ENCODE data around the gene LRRC59. TPM values are rescaled to one million over a fixed set of nuclear protein-coding genes. Genes with fewer than 3 reads are reported as not detected.

Gene LRRC59
- total and polyA plus RNA-seq, 2 of the 8 experiments (the other 6 are each of a cell fraction or from before 2014, with no cell fraction given): 48.3 to 117 TPM

- FAIRE-seq (no peak), DNase-seq (ENCODE audit: low read depth in 1 of 2, low spot score in 2 of 2) (no peak)
- Histone ChIP-seq H3K79me2 (ENCODE audit: control insufficient read depth in 1 of 2, insufficient read depth in 2 of 2, low read length in 2 of 2) (no peaks in the 10 kb centered on the region), H2AFZ (ENCODE audit: low read length) (no peak overlapping the region), H3K4me1 (replicated peaks in 1 of 4; ENCODE audit: control insufficient read depth in 3 of 4, insufficient read depth in 4 of 4, low read length in 3 of 4) (no peaks in the 10 kb centered on the region), H4K91ac (replicated peaks; ENCODE audit: insufficient read length, low read length) (no peak overlapping the region), H4K20me1 (replicated peaks in 1 of 2; ENCODE audit: control insufficient read depth in 1 of 2, insufficient read depth in 2 of 2, low read length in 2 of 2) (no peaks in the 10 kb centered on the region), H3K27ac (ENCODE audit: low read depth, low read length) (no peak overlapping the region), H3K23ac (ENCODE audit: insufficient read length) (no peak overlapping the region), H2BK20ac (ENCODE audit: low read length) (no peak overlapping the region), H3K36me3 (ENCODE audit: control insufficient read depth in 2 of 4, insufficient read depth in 4 of 4, low read length in 3 of 4) (peaks cover 23 to 72% (median 49%) of the 10 kb centered on the region in 4 experiments; a peak in 7 of 8 replicates), H2BK15ac (ENCODE audit: low read length) (no peak overlapping the region), H3K4ac (replicated peaks; ENCODE audit: insufficient read length, low read depth, low read length) (no peak overlapping the region), H2AK5ac (ENCODE audit: low read depth, low read length) (no peak overlapping the region), H2BK5ac (ENCODE audit: low read depth, low read length) (no peak overlapping the region), H3K14ac (ENCODE audit: insufficient read length) (no peak overlapping the region), H3K18ac (ENCODE audit: extremely low read depth, low read length) (no peak overlapping the region), H4K5ac (ENCODE audit: insufficient read length, low read depth, low read length) (no peak overlapping the region), H4K8ac (ENCODE audit: extremely low read depth, insufficient read depth, low read length) (no peak overlapping the region), H3K56ac (replicated peaks; ENCODE audit: insufficient read length, low read depth, low read length) (no peak overlapping the region), H3K27me3 (replicated peaks in 1 of 4; ENCODE audit: control insufficient read depth in 3 of 4, extremely low read depth in 1 of 4, insufficient read depth in 3 of 4, low read length in 3 of 4) (no peaks in the 10 kb centered on the region), H2BK120ac (replicated peaks; ENCODE audit: low read depth, low read length) (no peak overlapping the region), H3K4me2 (ENCODE audit: insufficient read depth in 1 of 2, low read depth in 2 of 2, low read length in 2 of 2) (no peak overlapping the region), H3K9ac (replicated peaks in 1 of 4; ENCODE audit: extremely low read depth in 1 of 4, low read depth in 3 of 4, low read length in 3 of 4) (no peak overlapping the region), H3K23me2 (ENCODE audit: low read depth, low read length) (no peaks in the 10 kb centered on the region), H3K9me3 (ENCODE audit: insufficient read depth in 2 of 2, low read depth in 1 of 2, low read length in 1 of 2) (no peaks in the 10 kb centered on the region), H2BK12ac (ENCODE audit: low read depth, low read length) (no peak overlapping the region), H3K4me3 (ENCODE audit: extremely low read depth in 1 of 4, insufficient read depth in 2 of 4, low read depth in 3 of 4, low read length in 4 of 4) (no peak overlapping the region), H3K79me1 (ENCODE audit: low read depth, low read length) (no peaks in the 10 kb centered on the region)
- ChIA-PET POLR2A (ENCODE audit: partially characterized antibody) (interaction anchor here (1.0 to 27.4 kb wide), 8 partner anchors 9 to 208 kb away, joined by 3 to 313 read pairs (median 4); partner anchors contain the start of genes EME1, LRRC59, MRPL27 and XYLT2), CTCF (ENCODE audit: partially characterized antibody) (interaction anchor here (1.1 to 7.0 kb wide), 8 partner anchors 10 to 181 kb away, joined by 3 to 51 read pairs (median 5); partner anchors contain the start of gene LRRC59)
- 91% methylated on average over 7 of the region's 7 CpGs; no CpG with 5 or more reads in 1 of the 2 experiments for WGBS, 2 experiments (ENCODE audit: extremely low coverage in 1 of 2, insufficient coverage in 1 of 2, insufficient read length in 1 of 2, insufficient replicate concordance in 2 of 2, low coverage in 1 of 2, low lambda C conversion rate in 2 of 2, missing lambda C conversion rate in 1 of 2)
- TF ChIP-seq, protein P1, sequence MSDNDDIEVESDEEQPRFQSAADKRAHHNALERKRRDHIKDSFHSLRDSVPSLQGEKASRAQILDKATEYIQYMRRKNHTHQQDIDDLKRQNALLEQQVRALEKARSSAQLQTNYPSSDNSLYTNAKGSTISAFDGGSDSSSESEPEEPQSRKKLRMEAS (IDR thresholded peaks at IDR 0.05): no peak
- no peak for TF ChIP-seq PHF8 (conservative IDR thresholded peaks at IDR 0.05; ENCODE audit: low read depth, low read length)
- TF ChIP-seq, protein P2, sequence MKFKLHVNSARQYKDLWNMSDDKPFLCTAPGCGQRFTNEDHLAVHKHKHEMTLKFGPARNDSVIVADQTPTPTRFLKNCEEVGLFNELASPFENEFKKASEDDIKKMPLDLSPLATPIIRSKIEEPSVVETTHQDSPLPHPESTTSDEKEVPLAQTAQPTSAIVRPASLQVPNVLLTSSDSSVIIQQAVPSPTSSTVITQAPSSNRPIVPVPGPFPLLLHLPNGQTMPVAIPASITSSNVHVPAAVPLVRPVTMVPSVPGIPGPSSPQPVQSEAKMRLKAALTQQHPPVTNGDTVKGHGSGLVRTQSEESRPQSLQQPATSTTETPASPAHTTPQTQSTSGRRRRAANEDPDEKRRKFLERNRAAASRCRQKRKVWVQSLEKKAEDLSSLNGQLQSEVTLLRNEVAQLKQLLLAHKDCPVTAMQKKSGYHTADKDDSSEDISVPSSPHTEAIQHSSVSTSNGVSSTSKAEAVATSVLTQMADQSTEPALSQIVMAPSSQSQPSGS (IDR thresholded peaks at IDR 0.05; ENCODE audit: low read length): no peak
- TF ChIP-seq BACH1 (IDR thresholded peaks at IDR 0.05; ENCODE audit: low read length): no peak
- no peak for TF ChIP-seq SAP30 (IDR thresholded peaks at IDR 0.05; ENCODE audit: insufficient read depth, insufficient replicate concordance, low read length)
- TF ChIP-seq RFX5 (IDR thresholded peaks at IDR 0.05; ENCODE audit: borderline replicate concordance, low read depth, low read length): no peak
- no peak for TF ChIP-seq TEAD4 (IDR thresholded peaks at IDR 0.05; ENCODE audit: low read depth, low read length)
- no peak for TF ChIP-seq POLR2AphosphoS5 (IDR thresholded peaks at IDR 0.05; ENCODE audit: low read depth, low read length)
- no peak for TF ChIP-seq HDAC2 (IDR thresholded peaks at IDR 0.05; ENCODE audit: borderline replicate concordance in 1 of 2, low read depth in 2 of 2, low read length in 2 of 2)
- TF ChIP-seq EP300 (IDR thresholded peaks at IDR 0.05; ENCODE audit: borderline replicate concordance in 1 of 2, low read depth in 2 of 2, low read length in 2 of 2): no peak
- TF ChIP-seq CEBPB (IDR thresholded peaks at IDR 0.05; ENCODE audit: low read depth, low read length): no peak
Observed at GRCh38 chr17:50381260-50381815, 16.0 kb downstream of the LRRC59 start.
